GM18520 (cell line): ENCODE measurements around the gene ADORA2B.
"Not testable (repeated sequence)": the region's sequence is repeated elsewhere in the genome, so short reads cannot be mapped to it uniquely, and the experiment has no call there.

Experiments used
- ATAC-seq: cut with Tn5 transposase; IDR thresholded peaks from one replicate; pipeline ENCODE4 v1.9.1; 2021; ENCODE audit not compliant: unreplicated experiment

The ADORA2B gene

DNA sequence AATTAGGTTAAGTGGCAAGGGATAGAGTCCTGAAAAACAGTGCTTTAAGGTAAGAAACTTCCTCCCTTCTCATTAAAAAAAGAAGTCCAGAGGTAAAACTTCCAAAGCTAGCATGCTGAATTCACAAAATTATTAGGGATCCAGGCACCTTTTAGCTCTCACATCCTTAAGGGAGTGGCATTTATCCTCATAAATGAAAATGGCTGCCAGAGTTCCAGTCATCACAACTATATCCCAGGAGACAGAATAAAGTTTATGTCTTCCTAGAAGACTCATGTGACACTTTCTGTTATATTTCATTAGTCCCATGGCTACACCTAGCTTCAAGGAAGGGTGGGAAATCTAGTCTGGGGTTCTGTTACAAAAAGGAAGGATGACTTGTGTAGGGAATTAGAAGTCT, 23.3 kb upstream of the ADORA2B start:
- ATAC-seq = no peak

DNA sequence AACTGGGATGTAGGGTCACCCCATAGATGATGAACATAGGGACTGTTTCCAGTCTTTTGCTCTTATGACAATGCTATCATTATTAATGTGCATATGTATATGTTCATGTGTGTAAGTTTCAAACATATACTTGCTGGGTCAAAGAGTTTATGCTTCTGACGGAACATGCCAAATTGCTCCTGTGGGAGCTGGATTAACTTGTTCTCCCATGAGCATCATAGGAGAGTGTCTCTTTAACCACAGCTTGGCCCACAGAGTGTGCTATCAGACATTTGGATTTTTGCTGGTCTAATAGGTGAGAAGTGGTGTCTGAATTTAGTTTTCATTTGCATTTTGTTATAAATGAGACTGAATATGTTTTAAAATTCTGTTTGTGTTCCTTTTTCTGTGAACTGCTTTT, 22.3 kb upstream of the ADORA2B start:
- ATAC-seq = no peak

DNA sequence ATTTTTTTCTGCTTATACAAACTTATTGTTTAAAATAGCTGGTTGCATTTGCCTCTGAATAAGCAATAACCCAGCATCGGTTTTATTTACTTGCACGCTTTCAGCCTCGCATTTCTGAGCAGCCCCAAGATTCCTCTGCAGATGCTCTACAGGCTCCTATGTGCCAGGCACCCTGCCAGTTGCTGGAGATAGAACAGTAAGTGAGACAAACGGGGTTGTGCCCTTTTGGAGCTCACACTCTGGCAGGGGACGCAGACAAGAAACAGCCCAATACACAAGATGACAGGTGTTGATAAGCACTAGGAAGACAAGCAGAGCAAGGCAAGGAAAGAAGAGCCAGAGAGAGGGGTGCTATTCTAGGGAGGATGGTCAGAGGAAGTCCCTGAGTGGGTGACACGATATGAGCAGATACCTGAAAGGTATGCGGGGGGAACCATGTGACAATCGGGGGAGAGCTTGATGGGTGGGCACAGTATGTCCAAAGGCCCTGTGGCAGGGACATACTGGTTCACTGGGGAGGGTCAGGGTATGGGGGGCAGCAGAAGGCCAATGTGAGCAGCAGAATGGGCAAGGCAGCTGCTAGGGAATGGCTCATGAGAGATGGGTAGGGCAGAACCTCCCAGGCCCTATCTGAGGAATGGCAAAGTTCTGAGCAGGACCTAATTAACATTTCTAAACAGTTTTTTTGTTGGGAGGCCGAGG, 18.7 kb upstream of the ADORA2B start:
- no peak for ATAC-seq

DNA sequence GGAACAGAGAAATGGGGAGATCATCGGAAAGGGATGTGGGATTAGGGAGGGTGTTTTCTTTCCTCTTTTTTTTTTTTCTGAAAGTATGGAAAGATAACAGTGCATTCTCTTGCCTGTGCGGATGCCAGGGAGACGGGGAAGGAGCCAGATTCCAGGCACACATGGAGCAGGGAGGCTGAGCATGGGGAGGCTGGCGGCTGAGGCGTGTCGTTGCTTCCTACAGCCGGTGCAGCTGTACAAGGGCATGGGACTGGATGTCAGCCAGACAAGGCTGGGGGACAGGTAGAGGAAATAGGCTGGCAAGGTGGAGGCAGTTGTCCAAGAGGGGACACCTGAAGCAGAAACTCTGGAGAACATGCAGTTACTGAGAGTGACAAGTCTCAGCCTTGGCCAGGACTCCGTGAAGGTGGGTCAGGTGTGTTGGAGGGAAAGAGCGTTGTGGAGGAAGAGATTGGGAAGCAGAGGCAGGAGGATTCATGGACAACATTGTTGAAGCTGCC, 16.6 kb upstream of the ADORA2B start:
- no peak for ATAC-seq

DNA sequence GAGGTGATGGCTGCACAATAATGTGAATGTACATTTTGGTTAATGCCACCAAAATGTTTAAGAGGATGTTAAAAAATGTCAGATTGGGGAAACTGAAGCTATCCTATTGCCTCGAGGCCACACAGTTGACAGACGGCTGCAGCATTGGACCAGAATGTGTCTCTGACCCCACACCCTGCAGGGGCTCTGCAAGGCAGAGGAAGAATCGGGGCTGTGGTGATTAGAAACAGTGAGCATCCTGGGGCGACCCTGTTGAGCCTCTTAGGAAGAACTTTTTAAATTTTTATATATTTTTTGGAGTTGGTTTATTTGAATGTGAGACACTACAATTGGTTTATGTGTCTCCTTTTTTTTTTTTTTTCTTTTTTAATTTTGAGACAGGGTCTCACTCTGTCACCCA, 15.0 kb upstream of the ADORA2B start:
- no peak for ATAC-seq

DNA sequence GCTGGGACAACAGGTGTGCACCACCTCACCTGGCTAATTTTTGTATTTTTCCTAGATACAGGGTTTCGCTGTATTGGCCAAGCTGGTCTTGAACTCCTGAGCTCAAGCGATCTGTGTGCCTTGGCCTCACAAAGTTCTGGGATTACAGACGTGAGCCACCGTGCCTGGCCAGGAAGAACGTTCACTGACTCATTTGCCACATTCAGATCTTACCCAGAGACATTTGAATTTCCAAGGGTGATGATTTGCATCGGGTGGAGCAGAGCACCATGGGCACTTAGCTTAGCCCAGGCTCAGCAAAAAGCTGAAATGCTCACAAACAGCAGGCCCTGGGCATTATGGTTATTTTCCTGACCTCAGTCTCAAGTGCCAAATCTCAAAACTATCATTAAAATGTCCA, 14.5 kb upstream of the ADORA2B start:
- ATAC-seq = no peak

DNA sequence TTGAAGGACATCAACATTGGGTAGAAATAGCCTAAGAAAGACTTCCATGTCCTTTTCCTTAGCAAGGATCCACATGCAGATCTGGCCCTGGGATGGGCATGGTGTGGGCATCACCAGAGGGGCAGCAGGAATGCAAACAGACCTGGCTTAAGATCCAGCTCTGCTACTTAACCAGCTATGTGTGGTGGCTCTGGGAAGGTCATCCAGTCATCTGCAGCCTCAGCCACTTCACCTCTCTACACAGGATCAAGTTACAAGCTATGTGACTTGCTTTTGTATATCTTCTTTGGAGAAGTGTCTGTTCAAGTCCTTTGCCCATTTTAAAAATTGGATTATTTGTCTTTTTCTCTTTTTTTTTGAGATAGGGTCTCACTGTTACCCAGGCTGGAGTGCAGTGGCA, 13.5 kb upstream of the ADORA2B start:
- no peak for ATAC-seq

DNA sequence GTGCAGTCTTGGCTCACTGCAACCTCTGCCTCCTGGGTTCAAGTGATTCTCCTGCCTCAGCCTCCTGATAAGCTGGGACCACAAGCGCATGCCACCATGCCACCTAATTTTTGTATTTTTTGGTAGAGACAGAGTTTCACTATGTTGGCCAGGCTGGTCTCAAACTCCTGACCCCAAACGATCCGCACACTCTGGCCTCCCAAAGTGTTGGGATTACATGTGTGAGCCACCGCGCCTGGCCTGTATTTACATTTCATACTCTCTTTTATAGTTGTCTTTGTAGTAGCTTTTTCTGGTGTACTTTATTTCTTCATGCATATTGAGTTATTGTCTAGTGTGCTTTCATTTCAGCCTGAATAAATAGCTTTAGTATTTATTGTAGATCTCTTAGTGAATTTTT, 10.1 kb upstream of the ADORA2B start:
- no peak for ATAC-seq

DNA sequence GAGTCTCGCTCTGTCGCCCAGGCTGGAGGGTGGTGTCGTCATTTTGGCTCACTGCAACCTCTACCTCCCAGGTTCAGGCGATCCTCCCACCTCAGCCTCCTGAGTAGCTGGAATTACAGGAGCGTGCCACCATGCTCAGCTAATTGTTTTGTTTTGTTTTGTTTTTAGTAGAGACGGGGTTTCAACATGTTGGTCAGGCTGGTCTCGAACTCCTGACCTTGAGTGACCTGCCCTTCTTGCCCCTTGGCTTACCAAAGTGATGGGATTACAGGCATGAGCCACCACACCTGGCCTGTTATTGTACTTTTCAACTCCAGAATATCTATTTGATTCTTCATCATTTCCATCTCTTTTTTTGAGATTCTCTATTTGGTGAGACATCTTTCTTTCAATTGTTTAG, 9.0 kb upstream of the ADORA2B start:
- no peak for ATAC-seq

DNA sequence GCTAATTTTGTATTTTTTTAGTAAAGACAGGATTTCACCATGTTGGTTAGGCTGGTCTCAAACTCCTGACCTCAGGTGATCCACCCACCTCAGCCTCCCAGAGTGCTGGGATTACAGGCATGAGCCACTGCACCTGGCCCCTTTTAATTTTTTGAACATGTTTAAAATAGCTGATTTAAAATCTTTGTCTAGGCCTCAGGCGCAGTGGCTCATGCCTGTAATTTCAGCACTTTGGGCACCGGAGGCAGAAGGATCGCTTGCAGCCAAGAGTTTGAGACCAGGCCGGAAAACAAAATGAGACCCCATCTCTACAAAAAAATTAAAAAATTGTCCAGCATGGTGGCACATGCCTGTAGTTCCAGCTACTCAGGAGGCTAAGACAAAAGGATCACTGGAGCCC, 8.4 kb upstream of the ADORA2B start:
- ATAC-seq = not testable (repeated sequence)

DNA sequence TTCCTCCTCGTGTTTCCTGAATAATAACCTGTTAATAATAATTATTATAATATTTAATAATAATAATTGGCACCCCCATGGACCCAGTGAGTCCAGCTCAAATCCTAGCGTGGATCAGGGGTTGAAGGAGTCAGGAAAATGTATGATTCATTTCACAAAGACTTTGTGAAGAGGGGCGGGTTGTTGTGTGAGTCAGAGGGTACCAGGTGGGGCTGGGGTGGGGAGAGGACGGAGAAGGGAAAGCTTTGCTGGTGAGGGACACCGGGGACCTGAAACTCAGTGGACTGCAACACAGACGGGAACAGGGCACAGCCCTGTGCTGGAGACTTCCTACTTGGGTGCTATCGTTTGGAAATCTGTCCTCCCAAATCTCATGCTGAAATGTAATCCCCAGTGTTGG, 3.1 kb upstream of the ADORA2B start:
- ATAC-seq = no peak

DNA sequence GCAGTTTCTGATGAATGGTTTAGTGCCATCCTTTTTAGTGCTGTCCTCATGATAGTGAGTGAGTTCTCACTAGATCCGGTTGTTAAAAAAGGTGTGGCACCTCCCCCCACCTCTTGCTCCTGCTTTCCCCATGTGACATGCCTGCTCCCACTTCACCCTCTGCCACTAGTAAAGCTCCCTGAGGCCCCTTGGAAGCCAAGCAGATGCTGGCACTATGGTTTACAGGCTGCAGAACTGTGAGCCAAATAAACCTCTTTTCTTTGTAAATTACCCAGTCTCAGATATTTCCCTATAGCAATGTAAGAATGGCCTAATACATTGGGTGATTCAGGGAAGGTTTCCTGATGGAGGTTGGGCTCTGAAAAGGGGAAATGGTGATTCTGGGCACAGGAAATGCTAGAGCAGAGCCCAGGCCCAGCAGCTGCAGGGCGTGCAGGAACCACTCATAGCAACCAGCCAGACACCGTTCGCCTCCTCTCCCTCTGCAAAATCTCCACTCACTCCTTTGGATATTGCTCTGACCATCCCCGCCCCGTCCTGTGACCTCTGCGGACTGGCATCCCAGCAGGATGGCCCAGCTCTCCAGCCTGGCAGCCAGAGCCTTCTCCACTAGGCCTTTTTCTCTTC, 2.6 kb upstream of the ADORA2B start:
- no peak for ATAC-seq

DNA sequence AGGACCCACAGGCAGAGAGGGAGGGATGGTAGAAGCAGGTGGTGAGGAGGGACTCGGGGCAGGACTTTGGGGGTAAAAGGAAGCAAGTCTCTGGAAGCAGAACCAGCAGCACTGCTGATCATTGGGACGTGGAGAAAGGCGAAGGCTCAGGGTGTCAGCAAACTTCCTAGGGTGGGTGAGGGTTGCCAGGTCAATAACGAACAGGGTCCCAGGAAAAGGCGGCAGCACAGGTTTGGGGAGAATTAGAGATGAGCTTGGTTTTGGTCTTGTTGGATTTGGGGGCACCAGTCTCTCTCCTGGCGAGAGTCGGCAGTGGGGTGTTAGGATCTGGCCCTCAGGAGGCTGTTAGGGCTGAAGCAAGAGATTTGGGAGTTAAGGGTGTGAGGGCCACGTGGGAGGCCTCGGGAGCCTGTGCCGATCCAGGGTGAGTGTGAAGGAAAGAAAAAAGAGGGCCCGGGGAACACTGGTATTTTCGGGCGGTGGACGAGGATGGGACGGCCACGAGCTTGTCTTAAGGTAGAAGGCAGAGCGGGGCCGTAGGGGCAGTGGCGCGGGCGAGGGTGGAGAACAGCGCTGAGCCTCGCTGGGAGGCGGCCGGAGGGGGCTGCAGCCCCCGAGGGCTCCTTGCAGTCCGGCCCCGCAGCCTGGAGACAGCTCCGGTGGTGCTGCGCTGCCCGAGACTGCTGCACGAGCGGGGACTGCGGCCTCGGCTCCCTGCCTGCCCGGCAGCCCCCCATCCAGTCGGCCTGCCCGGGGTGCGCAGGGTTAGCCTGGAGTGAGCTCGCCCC, 765 bp upstream of the ADORA2B start:
- no peak for ATAC-seq

DNA sequence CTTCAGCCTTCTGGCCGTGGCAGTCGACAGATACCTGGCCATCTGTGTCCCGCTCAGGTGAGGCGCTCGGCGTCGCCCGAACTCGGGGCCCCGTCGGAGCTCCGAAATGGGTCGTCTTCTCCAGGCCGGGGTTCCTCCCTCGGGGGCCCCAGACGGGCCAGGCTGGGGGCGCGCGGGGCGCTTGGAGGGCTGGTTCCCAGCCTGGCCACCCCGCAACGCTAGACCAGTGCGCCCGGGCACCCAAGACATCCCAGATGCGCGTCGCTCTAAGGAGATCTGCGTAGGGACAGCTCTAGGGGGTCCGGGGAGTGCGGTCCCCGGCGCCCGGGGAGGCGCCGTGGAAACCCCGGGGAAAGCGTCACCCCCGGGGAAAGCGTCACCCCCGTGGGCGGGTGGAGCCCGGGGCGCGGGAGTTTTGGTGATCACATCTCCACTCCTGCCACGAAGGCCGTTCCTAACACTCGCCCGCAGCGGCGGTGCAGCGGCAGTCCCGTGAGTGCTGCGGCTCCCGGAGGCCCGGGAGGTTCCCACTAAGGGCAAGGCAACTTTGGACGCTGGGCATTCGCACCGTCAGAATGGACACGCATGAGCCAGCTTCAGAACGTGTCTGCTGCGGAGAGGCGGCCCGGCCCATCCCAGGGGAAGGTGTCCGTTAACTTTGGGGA, 729 bp downstream of the ADORA2B start:
- ATAC-seq = no peak

DNA sequence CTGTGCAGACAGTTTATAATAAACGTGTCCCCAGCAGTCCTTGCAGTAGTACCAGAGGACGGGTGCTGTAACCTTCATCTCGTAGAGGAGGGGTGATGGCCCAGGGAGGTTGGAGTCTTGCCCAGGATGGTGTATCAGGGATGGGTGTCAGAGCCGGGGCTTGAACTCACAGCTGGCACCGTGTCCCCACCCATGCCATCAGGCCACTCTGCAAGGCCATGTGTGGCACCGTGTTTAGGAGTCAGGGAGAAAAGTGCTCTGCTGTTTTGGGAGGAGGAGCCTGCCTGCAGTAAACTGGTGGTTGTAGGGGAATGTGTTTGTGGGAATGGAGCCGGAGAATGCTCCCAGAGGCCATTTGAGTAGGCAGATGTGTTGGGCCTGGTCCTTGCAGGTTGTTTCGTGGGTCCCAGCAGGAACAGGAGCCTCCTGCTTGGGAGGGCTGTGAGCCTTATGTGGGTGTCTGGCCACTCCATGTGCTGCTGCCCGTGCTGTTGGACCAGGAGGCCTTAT, 1.7 kb downstream of the ADORA2B start:
- ATAC-seq = no peak

DNA sequence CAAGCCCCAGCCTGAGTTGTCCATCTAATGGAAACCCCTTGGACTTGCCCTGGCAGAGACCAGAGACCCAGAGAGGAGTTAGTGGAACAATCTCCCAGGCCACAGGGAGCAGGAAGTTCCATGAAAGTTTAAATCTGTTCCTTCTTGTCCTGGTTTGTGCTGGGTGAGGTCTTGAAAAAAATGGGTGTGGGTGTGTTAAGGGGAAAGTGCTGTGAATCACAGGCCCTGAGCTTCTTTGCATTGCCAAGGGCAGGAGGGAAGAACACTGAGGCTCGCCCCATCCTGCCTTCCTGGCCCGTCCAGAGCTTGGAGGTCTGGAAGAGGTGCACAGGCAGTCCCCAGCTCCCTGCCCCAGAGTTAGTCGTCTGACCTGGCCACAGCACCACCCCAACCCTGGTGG, 2.3 kb downstream of the ADORA2B start:
- no peak for ATAC-seq

DNA sequence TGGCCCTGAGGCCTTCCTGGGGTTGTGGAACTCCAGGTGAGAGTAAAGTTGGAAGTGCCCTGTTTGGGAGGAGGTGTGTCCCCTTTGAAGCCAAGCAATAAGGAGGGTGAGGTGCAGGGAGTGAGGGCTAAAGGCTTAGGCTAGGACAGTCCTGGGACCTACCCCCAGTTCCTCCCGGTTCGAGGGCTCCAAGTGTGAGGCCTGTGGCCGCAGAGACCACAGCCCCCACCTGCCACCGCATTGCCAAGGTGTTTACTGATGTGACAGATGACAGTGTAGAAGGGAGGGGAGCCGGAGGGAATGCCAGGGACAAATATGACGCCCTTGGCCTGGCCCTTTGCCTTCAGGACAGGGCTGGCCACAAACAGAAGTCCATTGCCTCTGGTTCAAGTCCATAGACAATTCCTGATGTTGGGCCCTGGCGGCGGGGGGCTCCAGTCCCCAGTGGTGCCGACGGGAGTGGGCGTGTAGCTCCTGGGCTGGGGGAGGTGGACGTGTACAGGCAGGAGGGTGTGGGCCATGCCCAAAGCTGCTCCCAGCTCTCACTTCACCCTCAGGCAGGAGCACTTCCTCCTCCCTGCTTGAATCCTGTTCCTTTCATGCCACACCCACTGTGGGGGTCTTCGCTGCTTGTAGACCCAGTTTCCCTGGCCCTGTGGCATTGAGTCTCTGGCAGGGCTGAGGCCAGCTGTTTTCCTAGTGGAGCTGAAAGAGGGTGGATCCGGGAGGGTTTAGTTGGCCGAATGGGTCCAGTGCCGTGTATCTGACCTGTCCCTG, 3.2 kb downstream of the ADORA2B start:
- ATAC-seq = no peak

DNA sequence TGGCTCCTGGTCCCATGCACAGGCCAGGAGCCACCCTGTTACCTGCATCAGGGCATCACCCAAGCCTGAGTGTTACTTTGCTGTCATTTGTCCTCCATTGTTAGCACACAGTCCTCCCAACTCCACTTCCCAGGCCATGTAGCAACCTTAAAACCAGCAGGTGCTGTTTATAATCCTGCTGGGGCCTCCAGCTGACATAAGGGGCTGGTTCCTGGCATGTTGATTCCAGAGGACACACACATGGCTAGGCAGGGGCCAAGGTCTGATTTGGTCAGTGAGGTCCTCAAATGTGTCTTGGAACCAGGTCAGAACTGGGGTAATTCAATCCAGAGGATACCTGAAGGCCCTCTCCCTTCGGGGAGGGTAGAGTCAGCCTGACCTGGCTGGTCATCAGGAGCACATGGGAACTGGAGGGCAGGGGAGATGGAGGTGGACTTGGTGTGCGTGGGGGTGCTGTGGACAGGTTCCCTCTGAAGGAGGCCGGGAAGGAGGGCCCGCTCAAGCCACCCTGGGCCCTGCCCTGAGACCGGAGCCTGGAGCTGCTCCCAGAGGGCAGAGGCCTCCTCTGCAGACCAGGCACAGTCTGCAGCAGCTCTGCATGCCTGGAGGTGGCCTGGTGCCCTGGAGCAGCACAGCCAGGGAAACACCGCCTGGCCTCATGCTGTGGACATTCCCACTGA, 6.6 kb downstream of the ADORA2B start:
- ATAC-seq = no peak

DNA sequence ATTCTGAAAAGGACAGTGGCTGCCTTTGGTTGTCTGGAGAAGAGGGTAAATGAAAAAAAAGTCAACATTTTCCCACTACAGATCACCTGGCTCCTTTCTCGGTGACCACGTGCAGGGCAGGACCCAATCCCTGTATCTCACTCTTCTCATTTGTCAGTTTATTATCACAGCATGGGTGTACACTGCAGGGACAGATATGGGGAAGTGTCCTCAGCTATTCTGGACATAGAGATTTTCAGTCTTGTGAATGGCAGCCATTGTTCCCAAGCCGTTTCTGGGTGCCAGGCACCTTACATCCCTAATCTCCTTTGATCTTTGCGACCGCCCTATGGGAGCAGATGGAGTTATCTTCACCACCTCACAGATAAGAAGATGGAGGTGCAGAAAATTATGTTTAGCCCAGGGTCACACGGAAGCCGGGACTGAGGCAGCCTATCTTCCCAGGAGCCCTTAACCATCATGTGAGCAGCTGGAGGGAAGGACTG, 7.2 kb downstream of the ADORA2B start:
- ATAC-seq = no peak
